LHCN-M2 (cell line): Measurements from ENCODE around the gene SLC12A1. TPM values are rescaled to one million over a fixed set of nuclear protein-coding genes. Genes with fewer than 3 reads are reported as not detected.
"Not testable (repeated sequence)": the region's sequence is repeated elsewhere in the genome, so short reads cannot be mapped to it uniquely, and the experiment has no call there.

Source experiments
- DNase-seq: peaks from one replicate; pipeline ENCODE4 v3.0.0-alpha.2; 2012; ENCODE audit warnings: low read depth
- total RNA-seq: library from RNA; depleted of rRNA; stranded (reverse); fragments of >200 nt; gene quantifications from 2 replicates; pipeline ENCODE4 v1.2.3, GENCODE V29; 2014

Gene SLC12A1
- total RNA-seq, 1 experiment from 2014 or later, result not detected

- no peak for DNase-seq
Measured at GRCh38 chr15:48307586-48307985, 101.5 kb downstream of the SLC12A1 start.

- DNase-seq, result no peak
Measured at GRCh38 chr15:48309740-48310139, 103.6 kb downstream of the SLC12A1 start.

GRCh38 chr15:48313216-48313615, 107.1 kb downstream of the SLC12A1 start:
- DNase-seq, result no peak

- no peak for DNase-seq
Measured at GRCh38 chr15:48315041-48315440, 108.9 kb downstream of the SLC12A1 start.

- no peak for DNase-seq
Measured at GRCh38 chr15:48317221-48317620, 111.1 kb downstream of the SLC12A1 start.

GRCh38 chr15:48318131-48318530, 112.0 kb downstream of the SLC12A1 start:
- DNase-seq, result no peak

- DNase-seq, result no peak
Measured at GRCh38 chr15:48323294-48323693, 117.2 kb downstream of the SLC12A1 start.

- DNase-seq, result no peak
Measured at GRCh38 chr15:48324949-48325348, 118.8 kb downstream of the SLC12A1 start.

GRCh38 chr15:48325400-48325799, 119.3 kb downstream of the SLC12A1 start:
- DNase-seq, result no peak

GRCh38 chr15:48326180-48326579, 120.1 kb downstream of the SLC12A1 start:
- not testable (repeated sequence) for DNase-seq

GRCh38 chr15:48330105-48330785, 124.1 kb downstream of the SLC12A1 start:
- DNase-seq, result no peak

GRCh38 chr15:48330855-48331795, 125.0 kb downstream of the SLC12A1 start, which contains the start of gene DUT:
Gene DUT (plus strand): TSS chr15:48331429. CDS start chr15:48331516, 87 bp downstream.
- peak; percentile 83 for DNase-seq

- DNase-seq, result peak; percentile 67
Measured at GRCh38 chr15:48331796-48332641, 125.9 kb downstream of the SLC12A1 start.

GRCh38 chr15:48332642-48333034, 126.5 kb downstream of the SLC12A1 start:
- DNase-seq, result no peak

GRCh38 chr15:48333540-48333939, 127.4 kb downstream of the SLC12A1 start:
- no peak for DNase-seq

GRCh38 chr15:48334260-48334659, 128.2 kb downstream of the SLC12A1 start:
- DNase-seq, result no peak

- no peak for DNase-seq
Measured at GRCh38 chr15:48336940-48337339, 130.8 kb downstream of the SLC12A1 start.

- no peak for DNase-seq
Measured at GRCh38 chr15:48337607-48338006, 131.5 kb downstream of the SLC12A1 start.

- DNase-seq, result no peak
Measured at GRCh38 chr15:48340111-48340510, 134.0 kb downstream of the SLC12A1 start.

GRCh38 chr15:48343865-48344264, 137.8 kb downstream of the SLC12A1 start:
- no peak for DNase-seq

GRCh38 chr15:48345516-48345915, 139.4 kb downstream of the SLC12A1 start:
- DNase-seq, result no peak
